ENCODE measurements around the gene FMNL2. TPM values are rescaled to one million over a fixed set of nuclear protein-coding genes. Genes with fewer than 3 reads are reported as not detected.

FMNL2 gene
- total RNA-seq, 4 donors from 2014 or later, result 50.5 to 96.7 (median 79.6) TPM

DNA sequence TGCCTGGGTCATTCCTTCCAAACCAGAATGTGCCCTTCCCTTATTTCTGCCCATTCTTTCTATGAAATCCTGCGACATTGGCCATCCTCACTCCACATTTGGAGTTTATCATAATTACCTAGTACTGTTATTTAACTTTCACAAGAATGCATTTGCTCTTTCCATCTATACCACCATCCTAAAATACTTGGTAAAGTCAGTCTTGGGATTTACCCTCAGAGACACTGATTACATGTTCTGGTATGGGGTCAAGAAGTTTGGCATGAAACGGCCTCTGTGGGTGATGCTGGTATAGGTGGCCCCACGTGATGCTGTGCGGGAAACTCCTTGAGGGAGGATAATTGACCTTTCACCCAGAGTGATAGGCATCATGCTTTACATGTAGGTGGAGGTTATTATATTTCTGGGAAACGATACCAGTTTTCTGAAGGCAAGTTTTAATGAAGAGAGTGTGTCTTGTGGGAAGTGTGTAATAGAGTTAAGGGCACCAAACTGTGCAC, 123.5 kb downstream of the FMNL2 start:
- TF ChIP-seq, protein P1, sequence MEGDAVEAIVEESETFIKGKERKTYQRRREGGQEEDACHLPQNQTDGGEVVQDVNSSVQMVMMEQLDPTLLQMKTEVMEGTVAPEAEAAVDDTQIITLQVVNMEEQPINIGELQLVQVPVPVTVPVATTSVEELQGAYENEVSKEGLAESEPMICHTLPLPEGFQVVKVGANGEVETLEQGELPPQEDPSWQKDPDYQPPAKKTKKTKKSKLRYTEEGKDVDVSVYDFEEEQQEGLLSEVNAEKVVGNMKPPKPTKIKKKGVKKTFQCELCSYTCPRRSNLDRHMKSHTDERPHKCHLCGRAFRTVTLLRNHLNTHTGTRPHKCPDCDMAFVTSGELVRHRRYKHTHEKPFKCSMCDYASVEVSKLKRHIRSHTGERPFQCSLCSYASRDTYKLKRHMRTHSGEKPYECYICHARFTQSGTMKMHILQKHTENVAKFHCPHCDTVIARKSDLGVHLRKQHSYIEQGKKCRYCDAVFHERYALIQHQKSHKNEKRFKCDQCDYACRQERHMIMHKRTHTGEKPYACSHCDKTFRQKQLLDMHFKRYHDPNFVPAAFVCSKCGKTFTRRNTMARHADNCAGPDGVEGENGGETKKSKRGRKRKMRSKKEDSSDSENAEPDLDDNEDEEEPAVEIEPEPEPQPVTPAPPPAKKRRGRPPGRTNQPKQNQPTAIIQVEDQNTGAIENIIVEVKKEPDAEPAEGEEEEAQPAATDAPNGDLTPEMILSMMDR (IDR thresholded peaks at IDR 0.05; ENCODE audit: low read depth), result no peak

DNA sequence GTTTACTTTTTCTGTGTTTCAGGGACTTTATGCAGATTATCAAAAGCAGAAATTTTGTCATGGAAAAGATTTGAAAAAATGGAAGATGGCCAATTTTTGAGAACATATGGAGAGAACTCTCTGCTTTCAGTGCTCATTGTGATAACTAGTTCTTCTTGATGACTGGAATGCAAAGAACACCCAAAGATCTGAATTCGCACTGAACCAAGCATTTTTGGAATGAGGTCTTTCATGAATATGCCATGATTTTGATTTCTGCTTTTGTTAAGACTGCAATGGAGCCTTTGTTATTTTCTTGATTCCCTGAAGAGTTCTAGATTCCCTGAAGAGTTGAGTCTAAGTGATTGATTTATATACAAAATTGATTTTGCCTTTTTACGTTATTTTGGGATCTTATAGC, 124.1 kb downstream of the FMNL2 start:
- TF ChIP-seq, protein P1 (IDR thresholded peaks at IDR 0.05; ENCODE audit: low read depth), result no peak

DNA sequence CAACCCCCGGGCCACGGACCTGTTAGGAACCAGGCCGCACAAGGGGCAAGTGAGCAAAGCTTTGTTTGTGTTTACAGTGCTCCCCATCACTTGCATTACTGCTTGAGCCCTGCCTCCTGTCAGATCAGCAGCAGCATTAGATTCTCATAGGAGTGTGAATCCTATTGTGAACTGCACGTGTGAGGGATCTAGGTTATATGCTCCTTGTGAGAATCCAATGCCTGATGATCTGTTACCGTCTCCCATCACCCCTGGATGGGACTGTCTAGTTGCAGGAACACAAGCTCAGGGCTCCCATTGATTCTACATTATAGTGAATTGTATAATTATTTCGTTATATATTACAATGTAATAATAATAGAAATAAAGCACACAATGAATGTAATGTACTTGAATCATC, 125.6 kb downstream of the FMNL2 start:
- TF ChIP-seq, protein P1 (IDR thresholded peaks at IDR 0.05; ENCODE audit: low read depth), result no peak

DNA sequence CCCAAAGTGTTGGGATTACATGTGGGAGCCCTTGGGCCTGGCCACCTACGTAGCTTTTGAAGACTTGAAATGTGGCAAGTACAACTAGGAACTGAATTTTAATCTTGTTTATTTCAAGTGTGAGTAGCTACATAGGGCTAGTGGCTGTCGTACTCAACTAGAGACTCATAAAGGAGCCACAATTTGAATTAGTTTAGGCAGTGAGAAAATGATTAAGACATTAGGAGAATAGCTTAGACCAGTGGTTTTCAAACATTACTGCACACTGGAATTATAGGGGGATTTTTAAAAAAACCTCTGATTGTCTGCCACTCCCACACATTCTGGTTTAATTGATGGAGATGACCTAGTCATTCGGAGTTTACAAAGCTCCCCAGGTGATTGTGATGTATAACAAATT, 127.1 kb downstream of the FMNL2 start:
- TF ChIP-seq, protein P1 (IDR thresholded peaks at IDR 0.05; ENCODE audit: low read depth), result no peak

DNA sequence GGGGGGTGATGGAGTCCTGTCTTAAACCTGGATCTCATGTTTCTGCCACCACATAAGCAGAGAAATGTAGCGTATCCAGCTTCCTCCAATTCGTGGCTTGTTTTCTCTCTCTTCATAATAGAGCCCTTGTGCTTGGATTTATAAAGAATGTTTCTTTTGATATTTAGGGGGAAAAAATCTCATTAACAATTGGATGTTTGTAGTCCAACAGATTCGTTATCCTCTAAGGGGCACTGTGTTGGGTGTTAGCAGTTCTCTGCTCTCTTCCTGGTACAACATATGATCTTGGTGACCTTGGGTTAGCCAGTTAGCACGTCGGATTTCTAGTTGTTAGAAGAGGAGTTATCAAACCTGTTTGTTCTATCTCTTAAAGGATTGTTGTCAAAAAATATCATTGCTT, 127.8 kb downstream of the FMNL2 start:
- TF ChIP-seq, protein P1 (IDR thresholded peaks at IDR 0.05; ENCODE audit: low read depth), result no peak

DNA sequence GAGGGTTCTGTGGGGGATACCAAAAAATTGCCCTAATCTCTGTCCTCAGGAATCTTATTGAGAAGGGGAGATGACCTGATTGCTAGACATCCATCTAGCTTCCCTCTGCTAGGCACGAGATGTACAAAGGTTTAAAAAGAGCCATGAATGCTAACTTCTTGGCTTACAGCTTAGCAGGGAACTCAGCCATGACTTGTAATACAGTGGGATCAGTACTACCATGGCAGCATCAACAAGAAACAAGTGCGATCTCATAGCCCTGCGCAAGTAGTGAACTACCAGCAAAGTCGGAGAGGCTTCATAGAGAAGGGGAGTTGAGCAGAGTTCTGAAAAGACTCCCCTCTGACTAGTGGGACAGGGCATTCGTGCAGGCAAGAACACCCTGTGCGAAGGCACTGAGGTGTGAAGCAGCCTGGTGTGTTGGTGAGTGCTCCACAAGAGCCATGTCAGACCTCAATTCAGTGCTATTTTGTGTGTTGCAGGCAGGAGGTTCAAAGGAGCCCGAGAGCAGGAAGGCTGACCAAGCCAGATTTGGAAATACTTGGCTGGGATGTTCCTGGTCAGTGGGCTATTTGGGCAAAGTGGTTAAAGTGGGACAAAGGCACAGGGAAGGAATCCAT, 130.0 kb downstream of the FMNL2 start:
- TF ChIP-seq, protein P1 (IDR thresholded peaks at IDR 0.05; ENCODE audit: low read depth), result no peak

DNA sequence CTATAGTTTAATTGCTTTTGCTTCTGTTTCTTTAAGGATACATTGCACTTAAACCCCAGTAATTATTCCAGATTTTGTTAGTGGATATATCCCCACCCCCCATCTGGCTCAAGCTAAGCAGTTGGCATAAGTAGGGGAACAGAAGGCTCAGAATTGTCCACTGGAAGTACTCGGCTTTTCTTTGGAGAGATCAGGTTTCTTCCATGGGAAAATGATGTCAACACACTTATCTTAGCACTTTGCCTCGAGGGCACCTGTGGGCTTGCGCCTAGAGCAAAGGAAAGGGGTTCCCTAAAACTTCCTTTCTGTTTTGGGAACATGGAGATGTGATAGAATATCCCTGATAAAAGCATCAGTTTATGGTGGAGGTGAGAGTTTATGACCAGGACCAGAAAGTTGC, 130.6 kb downstream of the FMNL2 start:
- TF ChIP-seq, protein P1 (IDR thresholded peaks at IDR 0.05; ENCODE audit: low read depth), result no peak
